Measurements from ENCODE around the gene DPEP3.

DNA sequence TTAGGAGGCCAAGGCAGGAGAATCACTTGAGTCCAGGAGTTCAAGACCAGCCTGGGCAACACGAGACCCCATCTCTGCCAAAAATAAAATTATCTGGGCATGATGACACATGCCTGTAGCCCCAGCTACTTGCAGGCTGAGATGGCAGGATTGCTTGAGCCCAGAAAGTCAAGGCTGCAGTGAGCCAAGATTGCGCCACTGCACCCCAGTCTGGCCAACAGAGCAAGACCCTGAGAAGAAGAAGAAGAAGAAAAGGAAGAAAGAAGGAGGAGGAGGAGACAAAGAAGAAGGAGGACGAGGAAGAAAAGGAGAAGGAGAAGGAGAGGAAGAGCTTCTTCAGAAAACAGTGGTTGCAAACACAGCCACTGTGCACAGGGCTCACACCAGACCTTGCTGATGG lies 8.4 kb upstream of the DPEP3 start:
- TF ChIP-seq POLR2AphosphoS5 (IDR thresholded peaks at IDR 0.05; ENCODE audit: low read depth, low read length) (no peak), FOXP2 (optimal IDR thresholded peaks at IDR 0.05; ENCODE audit: borderline replicate concordance, extremely low read depth, extremely low read length, insufficient read depth) (no peak)
